Left hindlimb (tissue), 1 donor: ENCODE measurements around the gene MAML3.

Source experiments
- DNase-seq: peaks from one replicate; pipeline ENCODE4 v3.0.0-alpha.2; 2018

MAML3 gene

DNA sequence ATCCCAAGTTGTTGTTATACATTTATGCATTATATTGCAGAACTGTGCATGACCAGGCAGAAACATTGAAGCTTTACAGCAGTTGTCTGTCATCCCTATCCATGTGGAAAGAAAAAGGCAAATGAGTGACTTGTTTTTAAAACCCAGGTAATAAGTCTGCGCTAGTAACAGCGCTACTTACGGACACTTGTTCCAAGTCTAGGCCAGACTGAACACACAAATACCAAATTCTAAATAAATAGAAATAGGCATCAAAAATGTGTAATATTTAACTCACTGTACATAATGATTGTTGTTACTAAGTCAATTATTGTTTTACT is 548 bp upstream of the MAML3 start:
- DNase-seq: no peak

DNA sequence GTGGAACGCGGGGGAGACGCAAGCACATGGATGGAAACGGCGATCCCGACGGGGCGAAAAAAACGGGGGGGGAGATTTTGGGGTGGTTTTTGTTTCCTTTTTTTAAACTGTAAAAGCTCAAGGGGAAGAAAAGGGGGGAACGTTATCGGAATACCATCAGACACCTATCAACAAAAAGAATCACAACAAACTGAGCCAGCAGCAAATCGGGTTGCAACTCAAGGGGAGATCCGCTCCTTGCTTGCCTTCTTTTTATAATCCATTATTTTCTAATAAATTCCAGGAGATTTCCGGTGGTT is 616 bp downstream of the MAML3 start:
- DNase-seq: no peak

DNA sequence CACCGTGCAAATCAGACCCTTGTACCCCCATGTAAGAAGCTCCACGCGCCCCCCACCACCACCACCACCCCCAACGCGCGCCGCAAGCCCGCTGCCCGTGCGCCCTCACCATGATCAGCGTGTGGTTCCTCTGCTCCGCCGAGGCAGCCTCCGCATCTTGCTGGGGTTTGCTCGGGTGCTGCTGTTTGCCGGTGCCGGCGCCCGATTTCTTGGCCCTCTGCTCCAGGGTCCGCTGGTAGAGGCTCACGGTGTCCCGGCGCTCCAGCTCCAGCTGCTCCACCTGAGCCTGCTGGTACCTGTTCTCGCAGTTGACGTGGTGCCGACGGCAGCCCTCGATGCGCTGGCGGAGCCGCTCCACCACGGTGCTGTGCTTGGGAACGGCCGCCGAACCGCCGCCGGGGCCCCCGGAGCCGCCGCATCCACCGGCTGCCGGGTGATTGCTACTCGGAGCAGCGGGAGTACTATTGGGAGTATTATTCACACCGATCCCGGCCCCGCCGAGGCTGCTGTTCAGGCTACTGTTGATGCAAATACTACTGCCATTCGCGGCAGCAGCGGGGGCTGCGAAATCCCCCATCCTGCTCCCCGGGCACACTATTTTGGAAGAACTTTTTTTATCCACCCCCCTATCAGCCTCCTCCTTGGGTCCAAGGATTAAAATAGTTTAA is 1.1 kb downstream of the MAML3 start:
- DNase-seq: peak; percentile 71

DNA sequence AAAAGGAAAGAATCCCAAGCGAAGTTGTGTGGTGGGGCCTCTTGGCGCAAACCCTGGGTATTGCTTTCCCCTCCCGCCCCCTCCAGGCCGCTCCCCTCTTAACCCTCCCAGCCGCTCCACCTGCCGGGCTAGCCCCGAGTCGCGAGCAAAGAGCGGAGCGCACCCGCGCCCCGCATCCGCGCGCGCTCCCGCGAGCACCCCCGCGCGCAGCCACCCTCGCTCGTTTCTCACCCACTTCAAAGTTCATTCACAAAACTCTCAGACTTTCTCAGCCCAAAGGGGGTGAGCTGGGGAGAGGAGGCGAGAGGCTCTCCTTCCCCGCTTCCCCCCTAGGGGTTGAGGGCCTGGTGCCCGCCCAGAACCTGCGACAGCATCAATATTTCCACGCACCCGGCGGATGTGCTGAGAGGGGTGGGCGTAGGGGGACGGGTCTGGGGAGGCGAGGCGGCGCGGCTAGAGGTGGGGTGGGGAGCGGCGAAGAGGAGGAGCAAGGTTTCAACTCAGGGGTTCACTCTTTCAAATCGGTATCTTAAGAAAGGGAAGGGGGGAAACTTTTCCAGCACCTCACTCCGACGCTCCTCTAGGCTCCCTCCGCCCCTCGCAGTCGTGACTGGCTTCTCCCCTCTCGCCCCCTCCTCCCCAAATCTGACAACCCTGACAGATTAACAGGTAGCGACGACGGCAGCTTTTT is 1.8 kb downstream of the MAML3 start:
- DNase-seq: peak; percentile 72

DNA sequence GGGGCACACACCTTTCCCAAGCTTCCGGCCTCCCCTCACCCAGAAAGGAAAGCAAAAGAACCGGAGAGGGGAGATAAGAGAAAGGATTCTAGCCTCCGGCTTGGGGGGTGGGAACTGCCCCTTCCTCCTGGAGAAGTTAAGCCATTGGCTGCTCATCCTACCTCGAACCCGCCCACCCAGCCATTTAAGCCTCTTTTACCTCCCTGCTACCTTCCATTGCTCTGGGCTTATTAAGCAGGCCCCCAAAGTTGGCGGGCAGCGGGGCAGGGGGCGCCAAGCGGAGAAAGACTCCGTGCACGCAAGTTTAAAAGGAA is 2.3 kb downstream of the MAML3 start:
- DNase-seq: peak; percentile 90

DNA sequence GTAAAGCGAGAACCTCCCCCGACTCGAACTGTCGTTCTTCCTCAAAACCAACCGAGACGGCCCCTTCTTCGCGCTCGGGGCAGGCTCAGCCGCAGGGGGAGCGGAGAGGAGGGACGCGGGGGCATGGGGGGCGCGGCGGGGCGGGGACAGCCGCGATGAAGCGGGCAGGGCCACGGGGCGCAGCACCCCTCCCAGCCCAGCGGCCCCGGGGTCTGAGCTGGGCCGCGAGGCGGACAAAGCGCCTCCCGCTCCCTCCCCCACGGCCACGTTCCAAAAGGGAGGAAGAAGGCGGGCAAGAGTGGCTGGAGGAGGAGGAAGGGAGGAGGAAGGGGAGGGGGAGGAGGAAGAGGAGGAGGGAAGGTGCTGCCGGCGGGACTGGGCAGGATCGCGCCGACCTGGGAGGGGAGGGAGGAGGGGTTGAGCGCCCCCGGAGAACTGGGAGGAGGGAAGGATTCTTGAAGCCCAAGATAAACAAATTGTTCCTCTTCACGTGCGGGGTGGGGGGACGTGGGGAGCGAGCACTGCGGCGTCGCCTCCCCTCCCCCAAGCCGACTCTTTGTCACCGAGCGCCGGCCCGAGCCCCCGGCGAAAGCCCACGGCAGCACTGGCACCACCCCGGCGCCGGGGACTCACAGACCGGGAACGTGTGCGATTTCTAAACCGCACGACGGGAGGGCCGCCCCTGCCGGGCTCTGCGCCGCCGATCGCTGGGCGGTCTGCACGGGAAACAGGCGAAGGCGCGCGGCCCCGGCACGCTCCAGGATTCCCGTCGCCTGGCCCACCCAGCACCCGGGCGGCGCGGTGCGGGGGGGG is 2.9 kb downstream of the MAML3 start:
- peak; percentile 96 for DNase-seq

DNA sequence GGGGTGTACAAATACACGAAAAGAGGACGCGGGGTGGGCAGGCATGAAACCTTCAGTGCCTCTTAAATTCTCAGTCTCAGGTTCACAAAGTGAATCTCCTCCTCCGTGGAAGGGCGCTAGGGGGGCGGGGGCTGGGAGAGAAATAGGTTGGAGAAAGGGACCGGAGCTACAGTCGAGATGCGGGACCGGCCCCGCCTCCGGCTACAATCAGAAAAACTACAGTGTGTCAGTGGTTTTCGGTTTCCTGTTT is 3.4 kb downstream of the MAML3 start:
- DNase-seq: no peak

DNA sequence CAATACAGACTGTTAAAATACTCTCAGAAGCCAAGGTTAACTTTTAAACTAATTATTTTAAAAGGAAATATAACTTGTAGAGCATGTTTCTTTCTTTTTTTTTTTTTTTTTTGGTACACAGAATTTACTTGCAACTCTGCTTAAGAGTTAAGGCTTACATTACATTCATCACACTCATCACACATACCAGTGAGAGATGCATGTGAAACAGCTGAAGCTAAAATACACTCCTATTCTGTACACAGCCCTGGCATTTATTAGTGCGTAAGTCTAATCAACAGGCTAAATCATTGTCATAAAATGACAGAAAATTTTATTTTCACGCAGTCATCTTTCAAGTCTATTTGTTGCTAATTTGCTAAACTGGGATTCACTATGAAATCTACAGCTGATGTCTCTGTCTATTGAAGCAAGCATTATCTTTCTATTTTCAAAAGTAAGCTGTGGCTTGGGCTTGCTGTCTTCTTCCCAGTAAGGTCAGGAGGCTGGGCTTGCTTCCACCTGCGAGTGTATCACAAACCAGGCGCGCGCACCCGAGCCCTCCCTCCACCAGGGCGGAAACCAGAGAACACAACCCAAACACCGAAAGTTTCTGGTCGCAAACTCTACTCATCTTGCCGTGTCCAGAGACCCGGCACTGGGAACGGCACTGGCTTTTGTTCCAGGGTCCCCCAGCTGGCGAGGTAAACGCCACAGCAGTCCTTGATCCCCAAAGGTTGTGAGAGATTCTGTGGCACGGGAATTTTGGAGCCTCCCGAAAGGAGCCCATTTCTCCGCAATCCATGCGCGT is 3.9 kb downstream of the MAML3 start:
- DNase-seq: no peak

DNA sequence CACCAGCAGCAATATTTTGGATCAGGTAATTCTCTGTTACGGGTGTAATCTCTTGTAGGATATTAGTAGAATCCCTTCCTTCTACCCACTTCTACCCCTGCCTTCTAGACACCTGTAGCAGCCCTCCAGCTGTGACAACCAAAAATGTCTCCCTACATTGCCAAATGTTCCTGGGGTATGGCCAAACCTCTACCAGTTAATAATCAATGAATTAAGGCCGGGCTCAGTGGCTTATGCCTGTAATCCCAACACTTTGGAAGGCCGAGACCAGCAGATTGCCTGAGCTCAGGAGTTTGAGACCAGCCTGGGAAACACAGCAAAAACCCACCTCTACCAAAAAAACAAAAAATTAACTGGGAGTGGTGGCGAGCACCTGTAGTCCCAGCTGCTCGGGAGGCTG is 9.9 kb downstream of the MAML3 start:
- DNase-seq: no peak

DNA sequence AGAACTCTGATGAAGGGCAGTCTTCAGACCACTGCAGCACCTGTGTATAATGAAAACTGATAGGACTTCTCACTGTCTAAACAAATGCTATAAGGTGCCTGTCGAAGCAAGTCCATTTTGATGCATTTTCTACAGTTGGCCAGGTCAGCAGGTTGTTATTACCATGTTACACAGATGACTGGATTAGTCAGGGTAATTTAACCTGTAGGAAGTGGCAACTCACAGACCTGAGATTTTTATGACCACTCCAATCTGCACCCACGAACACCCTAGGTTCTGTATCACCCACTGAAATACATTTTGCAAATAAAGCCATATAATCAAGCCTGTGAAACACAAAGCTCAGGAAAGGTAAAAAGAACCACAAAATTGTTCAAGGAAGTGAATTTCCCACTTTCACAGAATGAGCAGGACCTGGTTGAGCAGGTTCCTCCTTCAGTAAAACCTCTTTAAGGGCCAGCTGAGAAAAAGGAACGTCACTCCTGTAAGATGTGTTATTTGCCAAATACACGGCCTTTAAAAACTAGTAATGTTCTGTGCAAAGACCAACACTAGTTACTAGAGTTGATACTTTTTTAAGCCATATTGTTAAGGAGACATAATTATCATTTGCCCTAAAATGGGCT is 12.7 kb downstream of the MAML3 start:
- no peak for DNase-seq

DNA sequence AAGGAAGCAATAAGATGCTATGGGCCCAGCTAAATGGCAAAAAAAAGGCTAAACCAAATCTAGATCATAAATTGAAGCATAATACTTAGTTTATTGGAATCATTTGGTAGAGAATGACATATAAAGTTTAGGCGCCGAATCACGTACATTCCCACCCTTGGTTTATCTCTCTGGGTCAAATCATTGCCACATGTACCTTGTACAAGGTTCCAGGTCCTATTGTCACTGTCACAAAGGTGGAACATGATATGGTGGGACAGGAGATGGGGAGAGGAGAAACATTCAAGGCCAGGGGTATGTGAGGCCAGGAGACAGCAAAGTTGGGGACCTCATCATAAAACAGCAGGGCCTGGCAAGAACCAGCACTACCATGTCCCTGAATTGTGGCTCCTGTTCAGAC is 13.4 kb downstream of the MAML3 start:
- no peak for DNase-seq

DNA sequence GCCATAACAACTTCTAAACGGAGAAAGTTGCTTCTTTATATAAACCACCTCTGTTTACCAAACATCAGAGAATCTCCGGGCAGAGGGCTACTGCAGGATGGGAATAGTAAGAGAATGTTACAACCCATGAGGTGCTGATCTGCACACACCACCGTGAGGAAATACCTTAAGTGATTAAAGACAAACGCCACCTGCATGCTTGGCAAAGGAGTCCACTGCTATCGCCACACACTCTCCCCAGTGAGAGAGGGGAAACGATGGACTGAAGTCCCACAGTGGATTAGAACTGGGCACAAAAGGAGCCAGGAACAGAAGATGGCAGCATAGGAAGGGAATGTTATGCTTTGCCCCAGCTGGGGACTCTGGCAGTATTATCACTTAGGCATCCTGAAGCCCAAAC is 15.6 kb downstream of the MAML3 start:
- no peak for DNase-seq

DNA sequence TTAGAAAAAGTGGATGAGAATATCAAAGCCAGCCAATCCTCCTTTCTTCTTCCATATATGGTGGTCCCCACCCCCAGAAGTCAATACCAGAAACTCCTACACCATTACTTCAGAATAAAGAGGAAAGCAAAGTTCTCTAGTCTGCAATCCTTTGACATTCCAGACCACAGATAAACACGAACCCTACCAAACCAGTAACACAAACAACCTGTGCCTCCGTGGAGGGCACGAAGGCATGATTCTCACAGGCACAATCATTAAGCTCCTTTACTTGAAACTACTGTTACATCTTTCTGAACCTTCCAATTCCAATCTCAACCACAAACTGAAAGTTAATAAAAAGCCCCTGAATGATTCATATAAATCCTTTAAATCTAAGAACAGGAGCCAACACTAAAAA is 16.3 kb downstream of the MAML3 start:
- DNase-seq: no peak

DNA sequence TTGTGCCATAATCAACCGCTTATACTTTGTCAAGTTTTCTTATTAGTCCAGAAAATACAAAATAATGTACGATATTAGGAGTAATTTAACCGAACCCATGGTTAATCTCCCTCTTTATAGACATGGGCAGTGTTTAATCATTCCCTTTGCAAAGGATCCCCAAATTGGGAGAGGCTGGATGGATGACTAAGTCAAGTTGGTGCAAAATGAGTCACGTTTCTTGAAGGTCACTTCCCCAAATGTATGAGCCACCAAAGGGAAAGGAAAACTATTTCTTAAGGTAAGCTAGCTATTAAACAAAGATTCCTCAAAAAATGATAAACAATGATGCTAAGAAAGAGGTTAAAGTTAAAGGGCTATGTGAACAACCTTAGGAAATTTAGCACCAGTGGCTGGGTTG is 17.5 kb downstream of the MAML3 start:
- DNase-seq: no peak

DNA sequence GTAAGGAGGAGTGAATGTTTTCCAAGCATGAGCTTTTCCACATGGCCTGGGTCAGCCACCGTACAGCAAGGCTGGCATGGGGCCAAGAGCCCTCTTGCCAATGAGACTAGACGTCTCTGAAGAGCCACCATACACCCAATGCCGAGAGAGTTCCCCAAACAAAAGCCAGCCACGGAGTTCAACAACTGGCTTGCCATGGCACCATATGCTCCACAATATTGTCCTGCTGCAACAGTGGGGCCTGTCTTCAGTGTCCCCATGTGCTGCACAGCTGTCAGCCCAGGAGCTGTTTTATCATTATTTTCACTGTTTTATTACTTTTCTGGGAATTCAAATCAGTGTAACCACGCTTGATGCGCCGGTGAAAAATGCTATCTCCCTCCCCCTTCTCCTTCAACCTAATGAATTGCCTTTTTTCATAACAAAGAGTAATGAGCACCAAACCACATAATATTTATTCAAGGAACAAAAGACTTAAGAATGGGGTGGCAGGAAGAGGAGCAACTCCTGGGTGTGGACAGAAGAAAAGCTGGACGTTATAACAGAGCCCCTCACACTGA is 18.4 kb downstream of the MAML3 start:
- DNase-seq: peak; percentile 36

DNA sequence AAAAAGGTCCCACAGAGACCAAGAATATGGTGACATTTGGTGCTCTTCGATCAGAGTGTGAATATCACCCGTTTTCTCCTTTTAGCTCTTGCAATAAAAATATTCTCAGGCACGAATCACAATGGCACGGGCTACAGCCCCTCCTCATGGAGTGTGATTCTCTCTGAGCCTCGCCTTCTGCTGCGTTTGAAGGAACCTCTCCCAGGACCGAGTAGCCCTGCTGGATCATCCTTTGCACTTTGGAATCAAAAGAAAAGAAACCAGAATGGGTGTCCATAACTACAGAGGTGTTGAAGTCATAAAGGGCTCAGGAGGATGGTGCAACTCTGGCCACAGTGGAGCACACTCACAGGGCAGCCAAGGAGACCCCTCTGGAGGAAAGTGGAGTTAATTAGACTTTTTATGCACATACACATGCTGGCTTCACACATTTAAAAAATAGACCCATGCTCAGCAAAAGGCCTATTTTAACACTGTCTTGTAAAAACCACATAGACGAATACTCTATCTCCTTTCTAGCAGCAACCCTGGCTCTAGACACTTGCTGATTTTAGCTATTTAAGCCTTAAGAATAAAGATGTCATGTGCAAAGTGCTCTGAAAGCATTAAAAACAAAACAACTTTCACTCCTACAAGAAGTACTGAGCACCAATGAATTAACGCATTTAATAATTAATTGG is 19.1 kb downstream of the MAML3 start:
- DNase-seq: no peak

DNA sequence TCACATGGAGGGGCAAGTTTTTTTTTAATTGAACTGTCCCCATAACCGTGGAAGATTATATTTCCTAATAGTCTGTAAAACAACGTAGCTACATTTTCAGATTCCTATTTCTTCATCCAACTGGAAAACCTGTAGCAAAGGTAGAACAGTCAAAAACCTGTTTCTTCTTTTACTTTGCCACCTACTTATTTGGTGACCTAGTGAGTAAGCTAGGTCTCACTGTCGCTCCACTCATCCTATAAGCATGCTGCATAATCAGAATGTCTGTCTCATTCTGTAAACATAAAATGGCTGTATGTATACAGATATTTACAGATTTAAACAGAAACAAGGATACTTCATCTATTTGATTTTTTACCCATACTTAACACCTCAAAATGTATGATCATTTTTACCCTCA is 20.4 kb downstream of the MAML3 start:
- DNase-seq: no peak

DNA sequence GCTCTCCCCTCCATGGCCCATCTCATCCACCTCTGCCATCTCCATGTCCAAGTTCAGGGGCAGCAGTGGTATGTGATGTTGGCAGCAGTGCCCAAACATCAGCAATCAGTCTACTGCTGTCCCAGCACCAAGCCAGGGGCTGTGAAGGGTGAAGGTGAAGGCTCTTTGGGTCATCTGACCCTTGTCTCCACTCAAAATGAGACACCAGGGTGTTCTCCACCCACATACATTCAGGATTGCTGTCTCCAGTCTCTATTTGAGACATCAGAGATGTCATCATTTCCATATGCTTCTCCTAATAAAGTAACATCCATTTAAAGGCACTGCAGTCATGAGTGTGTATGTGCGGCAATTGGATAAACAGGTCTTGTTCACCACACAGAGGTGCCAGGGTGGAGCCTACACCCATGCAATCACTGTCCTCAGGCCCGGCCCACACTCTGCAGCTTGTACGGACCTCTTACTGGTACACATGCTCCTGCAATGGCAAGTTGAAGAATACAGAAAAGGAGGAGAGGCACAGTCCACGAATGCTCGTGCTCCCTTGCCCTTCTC is 22.2 kb downstream of the MAML3 start:
- DNase-seq: no peak

DNA sequence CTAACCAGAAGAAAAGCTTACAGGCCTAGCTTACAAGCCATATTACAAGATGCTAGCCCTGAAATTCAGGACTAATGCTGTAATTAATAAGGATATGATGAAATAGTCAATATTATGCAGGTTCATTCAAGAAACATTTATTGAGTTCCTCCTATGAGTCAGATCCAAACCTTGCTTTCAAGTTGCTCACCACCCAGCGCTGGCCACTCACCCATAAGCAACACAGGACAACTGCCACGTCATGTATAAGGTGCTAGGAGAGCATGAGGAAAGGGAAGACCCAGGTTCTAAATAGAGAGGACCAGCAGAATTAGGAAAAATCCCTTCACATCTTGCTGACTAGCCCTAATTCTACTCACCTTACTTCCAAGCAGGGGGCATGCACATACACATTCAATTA is 23.3 kb downstream of the MAML3 start:
- no peak for DNase-seq

DNA sequence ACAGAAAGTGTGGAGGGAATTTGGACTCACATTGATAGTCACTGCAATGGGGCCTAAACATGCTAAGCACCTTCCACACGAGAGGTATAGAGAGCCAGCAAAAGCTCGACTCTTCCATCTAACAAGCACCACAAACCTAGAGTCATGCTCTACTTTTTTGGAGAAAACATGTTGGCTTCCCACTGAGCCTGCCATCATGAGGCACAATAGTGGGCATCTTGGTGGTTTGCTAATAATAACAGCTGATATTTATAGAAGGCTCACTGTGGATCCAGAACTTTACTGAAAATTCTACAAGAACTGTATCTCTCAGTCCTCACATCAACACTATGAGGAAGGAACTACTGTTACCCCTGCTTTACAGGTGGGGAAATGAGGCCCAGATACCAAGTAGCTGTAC is 26.6 kb downstream of the MAML3 start:
- no peak for DNase-seq

DNA sequence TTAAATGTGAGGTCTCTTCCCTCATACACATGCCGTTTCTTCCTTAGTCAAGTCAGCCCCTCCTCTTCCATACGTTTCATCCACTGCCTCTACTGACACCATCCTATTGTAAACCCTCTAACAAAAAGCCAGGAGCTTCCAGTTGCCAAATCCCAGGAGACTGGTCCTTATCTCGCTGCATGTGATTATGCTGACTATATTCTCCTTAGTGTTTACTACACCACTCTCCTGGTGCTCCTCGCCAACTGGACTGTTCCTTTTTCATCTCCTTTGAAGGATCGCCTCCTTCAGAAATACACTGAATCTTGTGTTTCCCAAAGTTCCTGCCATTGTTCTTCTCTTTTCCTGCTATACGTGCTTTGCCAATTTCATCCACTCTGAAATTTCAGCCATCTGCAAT is 27.7 kb downstream of the MAML3 start:
- no peak for DNase-seq

DNA sequence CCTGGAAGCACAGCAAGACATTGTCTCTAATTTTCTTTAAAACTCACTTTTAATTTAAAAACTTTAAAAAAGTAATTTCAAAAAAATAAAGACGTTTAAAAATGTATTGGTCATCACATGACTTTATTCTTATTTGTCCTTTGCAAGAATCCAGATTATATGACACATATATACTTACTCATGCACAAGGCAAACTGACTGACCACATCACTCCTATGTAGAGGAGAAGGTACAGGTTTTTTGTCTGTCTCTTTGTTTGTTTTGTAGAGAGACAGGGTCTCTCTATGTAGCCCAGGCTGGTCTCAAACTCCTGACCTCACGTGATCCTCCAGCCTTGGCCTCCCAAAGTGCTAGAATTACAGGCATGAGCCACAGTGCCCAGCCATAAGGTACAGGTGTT is 28.6 kb downstream of the MAML3 start:
- no peak for DNase-seq
